HG02840 (cell line): Measurements from ENCODE around the gene ZFP3.
"Not testable (repeated sequence)": the region's sequence is repeated elsewhere in the genome, so short reads cannot be mapped to it uniquely, and the experiment has no call there.

Source experiments
- ATAC-seq: cut with Tn5 transposase; IDR thresholded peaks from one replicate; pipeline ENCODE4 v1.9.1; 2021; ENCODE audit warnings: mild to moderate bottlenecking, moderate library complexity, moderate number of reproducible peaks; ENCODE audit not compliant: unreplicated experiment, low FRiP score

Gene ZFP3

DNA sequence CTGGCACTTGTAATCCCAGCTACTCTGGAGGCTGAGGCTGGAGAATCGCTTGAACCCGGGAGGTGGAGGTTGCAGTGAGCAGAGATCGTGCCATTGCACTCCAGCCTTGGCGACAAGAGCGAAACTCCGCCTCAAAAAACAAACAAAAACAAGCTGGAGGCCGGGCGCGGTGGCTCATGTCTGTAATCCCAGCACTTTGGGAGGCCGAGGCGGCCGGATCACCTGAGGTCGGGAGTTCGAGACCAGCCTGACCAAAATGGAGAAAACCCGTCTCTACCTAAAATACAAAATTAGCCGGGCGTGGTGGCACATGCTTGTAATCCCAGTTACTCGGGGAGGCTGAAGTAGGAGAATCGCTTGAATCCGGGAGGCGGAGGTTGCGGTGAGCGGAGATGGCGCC is 992 bp upstream of the ZFP3 start:
- not testable (repeated sequence) for ATAC-seq

DNA sequence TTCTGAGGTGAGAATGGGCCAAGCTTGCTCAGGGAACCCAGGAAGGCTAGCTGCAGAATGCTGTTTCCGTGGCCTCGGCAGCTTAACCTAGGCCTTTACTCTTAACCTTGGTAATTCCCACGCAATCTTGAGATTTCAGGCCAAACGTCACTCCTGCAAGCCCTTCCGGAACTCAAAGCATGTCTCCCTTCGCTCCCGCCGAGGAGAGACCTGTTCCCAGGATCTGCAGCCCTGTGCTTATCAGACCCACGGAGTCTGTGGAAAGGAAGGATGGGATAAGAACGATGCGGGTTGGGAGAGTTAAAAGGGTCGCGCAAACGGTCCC is 524 bp upstream of the ZFP3 start:
- ATAC-seq, result no peak

DNA sequence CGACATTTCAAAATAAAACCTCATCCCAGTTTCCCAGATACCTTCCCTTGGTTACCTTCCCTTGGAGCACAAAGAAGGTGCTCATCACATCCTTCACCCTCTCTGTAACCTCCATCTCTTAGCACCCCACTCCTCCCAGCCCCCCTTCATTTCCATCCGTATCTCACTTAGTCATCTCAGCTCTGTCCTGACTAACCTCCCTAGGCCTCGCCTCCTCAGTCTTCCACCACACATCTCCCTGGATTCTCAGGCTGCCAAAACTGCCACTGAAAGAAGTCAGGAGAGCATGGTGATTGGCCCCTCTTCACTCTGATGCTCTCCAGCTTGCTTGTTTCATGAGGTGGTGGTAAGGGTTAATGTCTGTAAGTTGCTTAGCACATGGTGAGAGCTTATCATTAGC is 2.3 kb downstream of the ZFP3 start:
- ATAC-seq, result no peak

DNA sequence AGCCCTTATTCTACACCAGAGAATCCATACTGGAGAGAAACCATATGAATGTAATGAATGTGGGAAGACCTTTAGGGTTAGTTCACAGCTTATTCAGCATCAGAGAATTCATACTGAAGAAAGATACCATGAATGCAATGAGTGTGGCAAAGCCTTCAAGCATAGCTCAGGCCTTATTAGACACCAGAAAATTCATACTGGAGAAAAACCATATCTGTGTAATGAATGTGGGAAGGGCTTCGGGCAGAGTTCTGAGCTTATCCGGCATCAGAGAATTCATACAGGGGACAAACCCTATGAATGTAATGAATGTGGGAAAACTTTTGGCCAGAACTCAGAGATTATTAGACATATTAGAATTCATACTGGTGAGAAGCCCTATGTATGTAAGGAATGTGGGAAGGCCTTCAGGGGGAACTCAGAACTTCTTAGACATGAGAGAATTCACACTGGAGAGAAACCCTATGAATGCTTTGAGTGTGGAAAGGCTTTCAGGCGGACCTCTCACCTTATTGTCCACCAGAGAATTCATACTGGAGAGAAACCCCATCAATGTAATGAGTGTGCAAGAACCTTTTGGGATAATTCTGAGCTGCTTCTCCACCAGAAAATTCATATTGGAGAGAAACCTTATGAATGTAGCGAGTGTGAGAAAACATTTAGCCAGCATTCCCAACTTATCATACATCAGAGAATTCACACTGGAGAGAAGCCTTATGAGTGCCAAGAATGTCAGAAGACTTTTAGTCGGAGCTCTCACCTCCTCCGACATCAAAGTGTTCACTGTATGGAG is 14.1 kb downstream of the ZFP3 start:
- no peak for ATAC-seq

DNA sequence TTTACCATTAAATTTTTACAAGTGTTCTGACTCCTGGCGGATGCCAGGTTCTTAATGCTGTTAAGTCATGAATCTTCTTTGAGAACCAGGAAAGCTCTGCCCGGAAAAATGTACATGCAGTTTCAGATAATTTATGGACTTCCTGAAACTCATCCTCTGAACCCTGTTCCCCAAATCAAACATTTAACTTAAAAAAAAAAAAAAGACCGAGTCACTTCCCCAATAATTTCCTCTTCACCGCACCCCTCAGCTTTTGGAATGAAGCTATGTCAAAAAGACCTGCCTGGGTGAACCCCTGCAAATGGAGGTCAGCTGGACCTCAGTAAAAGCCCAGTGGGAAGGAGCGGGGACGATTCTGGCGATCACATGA is 18.4 kb downstream of the ZFP3 start:
- ATAC-seq, result no peak

DNA sequence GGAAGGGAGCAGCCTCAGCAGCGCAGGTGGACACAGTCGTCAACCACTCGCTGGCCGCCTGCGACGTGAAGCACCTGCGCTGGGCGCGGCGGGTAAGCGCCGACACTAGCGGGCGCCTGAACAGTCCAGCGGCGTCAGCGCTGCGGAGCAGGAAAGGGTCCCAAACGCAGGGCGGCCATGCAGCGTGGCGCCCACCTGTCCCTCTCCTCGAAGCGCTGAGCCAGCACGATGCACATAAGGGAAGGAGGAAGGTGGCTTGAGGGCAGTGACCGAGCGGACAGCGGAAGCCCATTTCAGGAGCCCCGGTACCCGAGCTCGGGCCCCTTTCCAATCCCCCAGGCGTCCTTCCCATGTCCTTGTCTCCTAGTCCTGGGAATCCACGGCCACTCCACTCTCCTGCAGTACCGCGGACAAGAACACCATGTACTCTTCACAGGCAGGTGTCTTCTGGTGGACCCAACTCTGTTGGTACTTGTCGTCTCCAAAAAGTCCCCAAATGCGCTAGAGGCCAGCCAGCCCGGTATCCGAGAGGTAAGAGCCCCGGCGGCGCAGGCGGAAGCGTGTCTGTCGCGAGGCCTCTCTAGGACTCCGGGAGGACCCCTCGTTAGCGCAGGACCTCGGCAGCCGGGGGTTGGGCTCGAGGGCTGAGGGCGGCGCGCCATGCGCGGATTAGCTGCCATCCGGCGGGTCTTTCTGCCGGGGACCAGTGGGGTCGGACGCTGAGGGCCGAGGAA is 19.0 kb downstream of the ZFP3 start:
- no peak for ATAC-seq

DNA sequence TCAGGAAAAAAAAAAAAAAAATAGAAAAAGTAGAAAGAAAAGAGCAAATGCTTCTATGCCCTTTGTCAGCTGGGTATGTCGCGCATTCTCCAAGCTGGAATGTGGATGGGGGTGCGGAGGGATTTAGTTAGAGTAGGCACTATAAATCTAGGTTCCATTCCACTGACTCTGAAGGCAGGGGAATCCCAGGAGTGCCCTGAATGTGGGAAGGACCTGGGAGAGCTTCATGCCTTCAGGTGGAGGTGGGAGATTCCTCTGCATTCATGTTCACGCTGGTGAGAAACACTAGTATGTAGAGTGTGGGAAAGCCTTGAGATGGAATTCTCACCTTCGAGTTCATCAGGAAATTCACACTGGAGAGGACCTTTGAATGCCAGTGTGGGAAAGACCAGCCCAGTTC is 21.0 kb downstream of the ZFP3 start:
- ATAC-seq, result no peak

DNA sequence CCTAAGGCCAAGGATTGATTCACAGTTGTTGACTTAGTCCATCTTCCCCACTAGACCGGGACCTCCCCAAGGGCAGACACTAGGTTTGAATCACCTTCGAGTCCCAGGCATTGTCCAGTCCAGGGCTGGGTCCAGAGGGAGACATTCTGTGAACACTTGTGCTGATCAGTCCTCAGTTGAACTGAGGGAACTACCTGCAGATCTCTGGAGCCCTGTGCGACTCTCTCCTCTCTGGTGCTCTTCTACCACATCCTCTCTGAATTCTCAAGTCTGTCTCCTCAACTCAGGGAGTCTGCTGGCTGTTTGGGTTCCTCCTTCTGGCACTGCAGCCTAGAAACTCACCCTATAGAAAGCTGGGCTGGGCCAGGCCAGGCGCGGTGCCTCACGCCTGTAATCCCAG is 22.6 kb downstream of the ZFP3 start:
- ATAC-seq, result no peak

DNA sequence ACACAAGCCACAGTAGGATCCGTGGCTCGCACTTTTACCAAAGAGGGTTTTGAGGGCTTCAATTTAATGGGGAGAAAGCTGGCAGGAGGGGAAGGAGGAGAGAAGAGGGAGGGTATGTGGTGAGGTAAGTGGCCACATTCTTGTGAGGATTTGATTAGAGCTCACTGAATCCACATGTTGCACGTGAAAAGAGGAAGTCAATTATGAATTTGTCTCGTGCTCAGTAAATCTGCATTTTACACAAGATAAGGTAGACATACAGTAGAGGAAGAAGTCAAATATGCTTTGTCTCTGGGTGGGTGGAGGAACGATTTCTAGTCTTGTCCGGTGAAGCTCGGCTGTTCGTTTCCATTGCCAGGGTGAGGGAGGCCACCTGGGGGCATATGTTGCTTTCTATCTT is 32.5 kb downstream of the ZFP3 start:
- no peak for ATAC-seq

DNA sequence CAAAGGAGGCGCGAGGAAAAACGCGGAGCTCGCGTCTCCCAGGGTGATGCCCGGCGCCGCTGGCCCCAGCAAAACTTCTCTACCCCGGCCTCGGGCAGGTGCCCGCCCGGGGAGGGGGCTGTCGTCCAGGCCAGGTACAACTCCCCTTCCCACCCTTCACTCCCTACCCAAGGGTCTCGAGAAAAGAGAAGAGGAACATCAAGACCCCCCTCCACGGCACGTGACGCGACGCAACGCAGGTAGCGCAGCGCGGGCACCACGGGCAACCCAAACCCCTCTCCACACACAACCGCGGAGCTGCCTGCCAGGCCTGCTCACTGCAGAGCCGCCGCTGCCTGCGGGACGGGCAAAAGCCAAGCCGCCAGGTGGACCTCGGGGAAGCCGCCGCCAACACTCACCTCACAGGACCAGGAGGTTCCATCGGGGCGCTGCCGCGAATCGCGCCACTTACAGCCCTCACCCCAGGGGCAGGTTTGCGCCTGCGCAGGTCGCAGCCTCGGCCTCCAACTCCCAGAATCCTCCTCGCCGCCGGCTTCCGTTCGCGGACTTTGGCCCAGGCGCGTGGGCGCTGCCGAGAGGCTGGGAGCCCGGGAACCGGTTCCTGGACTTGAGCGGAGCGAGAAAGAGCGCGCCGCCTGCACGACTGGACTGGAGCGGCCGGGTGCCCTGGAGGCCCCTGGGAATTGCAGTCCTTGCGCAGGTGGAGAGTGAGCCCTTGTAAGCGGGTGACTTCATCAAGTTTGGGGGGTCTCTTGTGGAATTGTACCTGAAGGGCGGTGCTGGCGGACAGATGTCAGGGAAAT is 33.3 kb downstream of the ZFP3 start, which contains the start of gene ZNF232:
Gene ZNF232 (minus strand): TSS at position 477 of the 803 bp plus-strand sequence. CDS start 56 bp downstream, at position 421.
- ATAC-seq, result peak; percentile 89

DNA sequence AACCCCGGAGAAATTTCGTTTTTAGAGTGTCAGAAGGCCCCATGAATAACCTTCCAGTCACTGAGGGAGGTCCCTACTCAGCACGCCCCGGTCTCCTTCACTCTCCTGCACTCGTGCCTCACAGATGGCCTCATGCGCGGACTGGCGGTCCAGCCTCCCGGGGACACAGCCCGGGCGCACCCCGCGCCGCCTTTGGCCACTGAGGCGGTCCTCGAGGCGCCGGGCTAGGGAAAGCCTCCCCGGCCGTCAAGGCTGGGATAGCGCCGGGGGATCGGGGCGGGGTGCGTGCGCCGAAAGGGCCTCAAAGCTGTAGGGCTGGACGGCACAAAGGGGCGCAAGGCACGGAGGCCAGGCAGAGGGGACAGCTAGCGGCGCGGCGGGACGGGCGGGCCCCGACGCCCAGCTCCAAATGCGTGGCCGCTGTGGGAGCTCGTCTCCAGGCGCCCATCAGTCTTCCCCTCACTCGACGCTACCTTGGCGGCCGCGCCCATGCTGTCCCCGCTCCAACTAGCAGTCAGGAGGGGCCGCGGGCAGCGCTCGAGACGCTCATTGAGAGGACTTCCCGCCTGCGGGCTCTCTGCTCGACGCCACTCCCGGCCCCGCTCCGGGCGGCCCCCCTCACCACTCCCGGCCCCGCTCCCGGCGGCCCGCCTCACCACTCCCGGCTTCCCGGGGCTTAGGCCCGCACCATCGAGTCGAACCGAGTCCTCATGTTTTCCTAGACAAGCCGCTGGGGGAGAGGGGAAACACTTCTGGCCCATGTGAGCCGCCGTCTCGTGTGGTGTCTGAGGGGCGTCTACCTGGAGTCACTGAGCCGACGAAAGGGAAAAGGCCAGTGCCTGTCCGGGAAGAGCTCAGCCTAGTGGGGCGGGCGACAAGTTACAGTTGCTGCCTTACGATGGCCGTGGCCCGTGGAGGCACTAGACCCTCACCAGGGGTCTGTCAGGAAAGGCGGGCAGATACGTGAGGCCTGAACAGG is 37.7 kb downstream of the ZFP3 start, which contains the start of gene USP6:
Gene USP6 (plus strand): TSS at position 360 of the 979 bp plus-strand sequence. CDS start 14,336 bp downstream, outside the sequence.
- ATAC-seq, result no peak

DNA sequence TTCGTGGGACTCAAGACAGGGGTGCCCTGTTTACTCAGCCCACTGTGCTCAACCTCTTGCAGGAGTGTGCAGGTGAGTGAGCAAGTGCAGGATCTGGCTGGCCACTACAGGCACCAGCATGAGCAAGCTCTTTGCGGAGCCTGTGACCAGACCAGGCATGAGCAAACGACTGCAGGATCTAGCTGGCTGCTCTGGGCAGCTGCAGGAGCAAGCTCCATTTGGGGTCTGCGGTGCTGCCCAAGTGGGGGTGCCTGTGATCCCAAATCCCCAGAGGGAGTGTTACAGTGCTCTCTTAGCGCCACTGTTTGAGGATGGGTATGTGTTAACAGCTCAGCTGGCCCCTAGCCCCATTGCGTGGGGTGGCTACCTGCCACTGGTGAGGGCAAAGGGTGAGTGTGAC is 40.0 kb downstream of the ZFP3 start:
- ATAC-seq, result no peak

DNA sequence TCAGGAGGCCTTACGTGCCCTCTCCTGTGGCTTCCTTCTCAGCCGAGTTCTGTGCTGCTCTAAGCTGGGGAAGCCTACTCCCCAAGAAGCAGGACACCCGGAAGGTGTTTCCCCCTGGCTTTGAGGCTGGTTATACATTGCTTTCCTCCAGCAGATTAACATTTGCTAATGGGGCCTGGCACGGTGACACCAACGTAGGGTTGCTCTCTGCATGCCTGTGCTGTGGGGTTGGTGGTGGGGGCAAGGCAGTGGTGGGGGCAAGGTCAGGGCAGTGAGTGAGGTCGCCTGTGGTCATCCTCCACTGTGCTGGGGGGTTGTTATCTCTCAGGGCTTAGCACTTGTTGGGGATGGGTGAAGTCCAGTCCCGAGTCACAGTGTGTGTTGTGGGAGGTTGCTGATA is 41.8 kb downstream of the ZFP3 start:
- ATAC-seq, result no peak

DNA sequence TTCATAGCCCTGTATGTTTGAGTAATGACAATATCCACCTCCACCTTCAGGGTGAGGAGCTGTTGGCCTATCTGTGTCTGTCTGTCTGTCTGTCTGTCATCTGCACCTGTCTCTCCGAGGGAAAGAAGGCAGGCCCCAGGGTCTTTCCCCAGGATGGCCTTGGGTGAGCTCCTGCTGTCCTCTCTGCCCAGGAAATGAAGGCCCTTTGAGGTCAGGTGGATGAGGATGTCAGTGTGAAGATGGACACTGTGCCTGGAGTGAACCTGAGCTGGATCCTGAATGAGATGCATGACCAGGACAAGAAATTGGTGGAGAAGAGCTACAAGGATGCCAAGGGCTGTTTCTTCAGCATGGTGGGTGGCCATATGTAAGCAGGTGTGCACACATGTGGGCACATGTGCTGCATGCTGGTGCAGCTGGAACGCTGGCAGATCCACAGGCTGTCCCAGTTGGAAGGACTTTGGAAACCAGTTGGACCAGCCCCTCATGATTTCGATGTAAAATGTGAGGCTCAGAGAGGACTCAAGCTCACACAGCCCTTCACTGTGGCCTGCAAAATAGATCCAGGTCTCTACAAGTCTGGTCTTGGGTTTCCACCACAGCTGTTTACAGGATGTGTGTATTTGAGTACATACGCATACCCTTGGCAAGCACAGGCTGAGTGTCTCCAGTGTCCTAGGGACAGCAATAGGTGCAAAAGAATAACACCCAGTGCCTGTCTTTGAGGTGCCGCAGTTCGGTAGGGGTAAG is 42.3 kb downstream of the ZFP3 start:
- not testable (repeated sequence) for ATAC-seq

DNA sequence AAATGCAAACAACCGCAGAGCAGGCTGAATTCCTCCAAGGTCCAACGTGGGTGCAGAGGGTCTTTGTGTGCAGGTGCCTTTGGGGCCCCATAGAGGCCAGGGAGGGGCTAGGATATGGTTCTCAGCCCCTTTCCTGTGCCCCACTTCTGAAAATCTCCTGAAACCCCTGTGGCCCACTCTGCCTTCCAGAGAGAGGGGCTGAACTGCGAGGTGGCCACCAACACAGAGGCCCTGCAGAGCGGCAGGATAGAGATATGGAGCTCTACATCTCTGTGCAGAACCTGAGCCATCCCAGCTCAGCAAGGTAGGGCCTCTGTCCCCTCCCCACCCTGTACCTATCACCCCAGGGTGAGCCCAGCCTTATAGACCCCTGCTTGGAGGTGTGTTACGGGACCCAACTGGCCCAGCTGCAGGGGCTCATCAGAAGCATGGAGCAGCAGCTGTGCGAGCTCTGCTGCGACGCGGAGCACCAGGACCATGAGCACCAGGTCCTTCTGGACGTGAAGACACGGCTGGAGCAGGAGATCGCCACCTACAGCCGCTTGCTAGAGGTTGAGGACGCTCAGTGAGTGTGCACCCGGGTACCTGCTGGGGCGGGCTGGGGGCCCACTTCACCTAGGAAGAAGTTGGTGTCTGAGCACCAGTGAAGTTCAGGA is 43.0 kb downstream of the ZFP3 start:
- no peak for ATAC-seq

DNA sequence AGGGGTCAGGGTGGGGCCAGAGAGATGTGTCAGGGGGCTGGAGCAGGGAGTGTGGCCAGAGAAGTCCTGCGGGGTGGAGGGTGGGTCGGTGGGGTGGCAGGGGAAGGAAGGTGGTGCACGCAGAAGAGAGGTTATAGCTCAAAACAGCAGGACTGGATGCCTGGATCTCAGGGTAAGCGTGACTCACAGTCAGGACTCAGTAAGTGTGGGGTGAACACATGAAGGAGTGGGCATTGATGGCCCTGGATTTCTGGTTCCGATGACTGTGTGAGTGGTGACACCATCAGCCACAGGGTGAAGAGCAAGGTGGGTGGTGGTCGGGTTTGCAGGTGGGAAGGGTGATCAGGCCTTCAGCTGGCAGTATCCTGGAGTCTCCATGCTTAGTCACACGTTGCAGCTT is 43.8 kb downstream of the ZFP3 start:
- not testable (repeated sequence) for ATAC-seq

DNA sequence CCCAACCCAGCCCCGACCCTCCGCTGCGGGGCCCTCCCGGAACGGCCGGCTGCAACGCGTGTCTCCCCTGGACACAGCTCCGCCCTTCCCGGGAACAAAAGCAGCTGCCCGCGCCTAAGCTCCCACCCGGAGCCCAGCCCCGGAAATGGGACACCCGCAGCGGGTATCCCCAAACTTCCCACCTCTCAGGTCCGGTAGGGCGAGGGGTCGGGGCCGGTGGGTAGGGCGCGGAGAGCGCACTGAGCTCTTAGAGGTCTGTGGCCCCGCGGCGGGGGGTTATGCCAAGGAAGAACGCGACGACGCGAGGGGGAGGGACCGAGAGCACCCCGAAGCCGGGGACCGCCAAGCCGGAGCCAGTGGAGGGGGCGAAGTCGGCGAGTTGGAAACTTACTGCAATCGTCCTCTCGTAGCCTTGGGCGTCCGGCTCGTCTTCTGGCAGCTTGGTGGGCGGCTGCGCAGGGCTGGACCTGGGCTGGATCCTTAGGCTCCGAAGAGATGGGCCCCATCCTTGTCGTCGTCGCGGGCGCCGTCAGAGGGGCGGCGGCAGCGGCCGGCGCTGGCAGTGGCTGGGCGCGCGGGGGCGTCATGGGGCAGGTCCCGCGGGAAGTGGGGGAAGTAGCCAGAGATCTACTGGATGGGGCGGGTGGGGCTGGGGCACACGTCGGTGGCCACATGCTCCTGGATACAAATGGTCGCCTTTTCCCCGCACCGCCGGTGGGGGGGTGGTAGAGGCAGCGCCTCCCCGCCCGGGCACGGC is 44.5 kb downstream of the ZFP3 start:
- no peak for ATAC-seq
